ENCODE measurements around the gene FHL3.
"Not testable (repeated sequence)": the region's sequence is repeated elsewhere in the genome, so short reads cannot be mapped to it uniquely, and the experiment has no call there.

Gene FHL3

DNA sequence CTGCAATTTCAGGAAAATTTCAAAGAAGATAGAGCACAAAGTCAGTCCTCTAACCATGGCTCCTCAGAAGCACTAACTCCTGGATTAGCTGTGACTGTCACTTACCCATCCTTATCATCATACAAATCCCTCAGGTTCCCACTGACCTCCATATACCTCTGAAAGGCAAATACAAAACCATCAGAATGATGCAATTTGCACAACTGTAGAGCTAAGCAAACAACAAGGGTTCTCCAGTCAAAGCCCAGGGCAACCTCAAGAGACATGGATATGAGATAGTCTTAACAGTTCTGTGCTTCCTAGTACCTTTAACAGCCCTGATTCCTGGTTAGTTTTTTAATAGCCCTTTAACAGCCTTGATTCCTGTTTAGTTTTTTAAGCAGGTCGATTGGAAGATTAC is 17.6 kb downstream of the FHL3 start:
- no peak for DNase-seq (ENCODE audit: low spot score)

- DNase-seq (ENCODE audit: low spot score), result no peak
Measured at GRCh38 chr1:37983546-37983945, 21.8 kb downstream of the FHL3 start.

DNA sequence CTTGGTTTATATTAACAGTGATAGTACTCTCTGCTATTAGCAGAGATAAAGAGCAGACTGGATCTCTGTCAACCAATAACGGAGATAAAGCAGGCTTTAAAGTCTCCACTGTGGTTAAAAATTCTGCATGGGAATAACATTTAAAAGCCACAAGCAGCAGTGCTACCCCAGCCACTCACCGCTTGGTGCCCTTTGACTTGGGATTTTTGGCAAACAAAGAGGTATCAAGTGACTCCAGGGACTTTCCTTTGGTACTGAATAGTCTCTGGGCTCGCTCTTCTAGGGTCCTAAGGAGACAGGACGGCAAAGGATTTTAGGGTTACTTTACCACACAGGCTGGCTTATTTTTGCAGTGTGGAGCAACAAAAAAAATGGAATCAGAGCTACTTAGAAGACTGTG is 26.8 kb downstream of the FHL3 start:
- DNase-seq (ENCODE audit: low spot score), result no peak

GRCh38 chr1:37975083-37975482 is 30.2 kb downstream of the FHL3 start:
- peak; percentile 69 for DNase-seq (ENCODE audit: low spot score)

DNA sequence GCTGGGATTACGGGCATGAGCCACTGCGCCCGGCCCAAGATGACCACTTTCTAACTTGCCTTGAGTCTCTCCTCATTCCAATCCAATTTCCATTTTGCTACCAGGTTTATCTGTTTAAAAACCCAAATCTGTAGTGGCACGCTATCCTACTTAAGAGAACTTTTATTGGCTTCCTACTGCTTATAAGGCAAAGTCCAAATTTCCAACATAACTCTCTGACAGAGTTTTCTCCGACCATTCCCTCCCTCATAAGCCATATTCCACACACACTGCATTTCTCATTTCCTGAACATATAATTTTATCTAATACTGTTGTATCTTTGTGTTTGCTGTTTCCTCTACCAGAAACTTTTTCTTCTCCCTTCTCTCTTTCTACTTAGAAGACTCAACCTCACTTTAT is 30.7 kb downstream of the FHL3 start:
- no peak for DNase-seq (ENCODE audit: low spot score)

DNA sequence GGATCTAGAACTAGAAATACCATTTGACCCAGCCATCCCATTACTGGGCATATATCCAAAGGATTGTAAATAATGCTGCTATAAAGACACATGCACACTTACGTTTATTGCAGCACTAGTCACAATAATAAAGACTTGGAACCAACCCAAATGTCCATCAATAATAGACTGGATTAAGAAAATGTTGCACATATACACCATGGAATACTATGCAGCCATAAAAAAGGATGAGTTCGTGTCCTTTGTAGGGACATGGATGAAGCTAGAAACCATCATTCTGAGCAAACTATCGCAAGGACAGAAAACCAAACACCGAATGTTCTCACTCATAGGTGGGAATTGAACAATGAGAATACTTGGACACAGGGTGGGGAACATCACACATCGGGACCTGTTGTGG is 31.6 kb downstream of the FHL3 start:
- not testable (repeated sequence) for DNase-seq (ENCODE audit: low spot score)

DNA sequence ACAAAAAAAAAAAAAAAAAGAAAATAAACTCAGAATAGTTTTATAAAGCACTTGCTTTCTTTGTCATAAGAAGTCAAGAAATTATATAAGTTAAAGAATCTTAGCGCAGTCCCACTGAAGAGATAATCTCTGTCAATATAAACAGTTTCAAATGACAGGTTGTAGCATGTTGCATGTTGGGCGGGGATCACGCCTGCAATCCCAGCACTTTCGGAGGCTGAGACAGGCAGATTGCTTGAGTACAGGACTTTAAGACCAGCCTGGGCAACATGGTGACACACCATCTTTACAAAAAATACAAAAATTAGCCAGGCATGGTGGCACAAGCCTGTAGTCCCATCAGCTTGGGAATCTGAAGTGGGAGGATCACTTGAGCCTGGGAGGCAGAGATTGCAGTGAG is 40.0 kb downstream of the FHL3 start:
- DNase-seq (ENCODE audit: low spot score), result no peak

DNA sequence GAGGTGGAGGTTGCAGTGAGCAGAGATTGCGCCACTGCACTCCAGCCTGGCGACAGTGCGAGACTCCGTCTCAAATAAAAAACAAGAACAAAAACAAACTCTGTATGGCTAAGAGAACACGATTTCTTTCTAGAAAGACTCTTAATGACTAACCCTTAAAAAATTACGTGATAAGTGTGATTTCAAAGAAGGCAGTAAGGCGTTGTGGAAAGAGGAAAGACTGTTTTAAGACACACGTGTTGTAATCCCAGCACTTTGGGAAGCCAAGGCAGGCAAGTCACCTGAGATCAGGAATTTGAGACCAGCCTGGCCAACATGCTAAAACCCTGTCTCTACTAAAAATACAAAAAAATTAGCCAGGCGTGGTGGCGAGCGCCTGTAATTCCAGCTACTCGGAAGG is 41.2 kb downstream of the FHL3 start:
- not testable (repeated sequence) for DNase-seq (ENCODE audit: low spot score)

- peak; percentile 86 for DNase-seq (ENCODE audit: low spot score)
Measured at GRCh38 chr1:37958690-37959089, 46.6 kb downstream of the FHL3 start.

GRCh38 chr1:37955685-37956084 is 49.6 kb downstream of the FHL3 start:
- DNase-seq (ENCODE audit: low spot score), result no peak

DNA sequence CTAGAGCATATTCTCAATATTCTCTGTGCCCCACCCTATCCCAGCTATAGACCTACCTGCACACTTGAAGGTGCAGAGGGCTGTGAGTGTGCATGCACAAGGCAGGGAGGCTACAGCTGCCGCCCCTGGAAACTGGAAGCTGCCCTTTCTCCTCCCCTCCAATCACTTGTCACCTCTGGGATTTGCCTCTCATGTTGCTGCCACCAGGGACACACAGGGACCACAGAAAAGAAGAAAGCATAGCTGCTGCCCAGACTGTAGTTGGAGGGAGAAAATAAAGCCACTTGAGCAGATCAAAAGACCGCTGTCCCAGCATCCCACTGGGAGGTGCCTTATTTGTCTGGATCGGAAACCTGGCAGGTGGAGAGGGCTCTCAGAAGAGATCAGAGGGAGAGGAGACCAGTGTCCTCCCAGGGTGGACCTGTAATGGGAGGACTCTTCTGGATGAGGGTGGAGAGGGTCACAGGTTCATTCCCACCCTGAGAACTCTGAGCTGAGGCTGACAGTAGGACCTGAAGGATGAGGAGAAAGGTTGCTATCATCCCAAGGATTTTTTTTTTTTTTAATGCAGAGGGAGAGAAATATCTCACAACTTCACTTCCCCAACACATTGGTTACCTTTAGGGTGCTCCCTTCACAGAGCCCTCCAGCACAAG is 50.9 kb downstream of the FHL3 start:
- no peak for DNase-seq (ENCODE audit: low spot score)

DNA sequence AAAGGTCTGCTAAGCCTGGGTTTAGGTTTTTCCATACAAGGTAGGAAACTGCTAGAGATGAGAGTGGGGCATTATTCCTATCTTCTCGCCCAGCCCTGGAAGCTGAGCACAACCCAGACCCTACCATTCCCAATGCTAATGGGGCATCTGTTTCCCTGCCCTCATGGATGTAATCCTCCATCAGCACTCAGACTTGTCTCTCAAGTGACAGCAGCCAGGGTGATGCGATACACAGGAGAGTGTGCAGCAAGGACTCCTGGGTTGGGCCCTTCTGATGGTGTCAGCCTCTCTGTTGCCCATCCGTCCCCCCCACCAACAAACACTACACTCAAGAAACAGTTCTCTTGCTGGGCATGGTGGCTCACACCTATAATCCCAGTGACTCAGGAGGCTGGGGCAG is 52.6 kb downstream of the FHL3 start:
- DNase-seq (ENCODE audit: low spot score), result no peak

DNA sequence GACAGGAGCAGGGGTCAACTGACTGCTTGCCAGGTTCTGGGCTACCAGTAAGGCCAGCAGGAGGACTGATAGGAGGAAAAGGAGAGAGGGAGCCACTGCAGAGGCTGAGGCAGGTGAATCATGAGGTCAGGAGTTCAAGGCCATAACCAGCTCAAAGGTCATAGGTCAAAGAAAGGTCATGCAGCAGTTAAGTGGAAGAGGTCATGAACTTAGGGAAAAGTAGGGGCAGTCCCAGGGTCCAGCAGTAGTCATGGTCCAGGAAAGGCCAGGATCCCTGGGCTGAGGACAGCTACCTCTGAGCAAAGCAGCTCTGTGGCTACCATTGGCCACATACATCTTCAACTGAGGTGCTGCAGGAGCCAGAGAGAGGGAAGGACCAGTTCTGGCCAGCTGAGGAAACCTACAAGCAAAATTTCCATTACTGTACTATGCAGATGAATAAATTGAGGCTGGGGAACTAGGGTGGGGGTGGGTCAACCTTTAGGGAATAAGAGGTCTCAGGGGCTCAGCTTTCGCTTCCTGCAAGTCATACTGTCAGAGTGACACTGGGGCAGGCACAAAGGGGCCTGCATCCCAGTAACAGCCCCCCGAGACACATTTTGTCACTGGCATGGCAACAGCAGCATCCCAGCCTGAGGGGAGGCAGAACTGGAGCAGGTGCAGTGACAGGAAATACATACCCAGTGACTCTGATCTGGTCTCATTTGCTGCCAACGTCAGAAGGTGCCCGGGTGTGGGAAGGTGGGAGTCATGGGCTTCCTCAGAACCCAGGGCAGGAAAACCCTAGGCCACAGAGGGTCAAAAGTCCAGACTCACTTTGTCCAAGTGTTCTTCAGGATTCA is 53.3 kb downstream of the FHL3 start:
- no peak for DNase-seq (ENCODE audit: low spot score)

DNA sequence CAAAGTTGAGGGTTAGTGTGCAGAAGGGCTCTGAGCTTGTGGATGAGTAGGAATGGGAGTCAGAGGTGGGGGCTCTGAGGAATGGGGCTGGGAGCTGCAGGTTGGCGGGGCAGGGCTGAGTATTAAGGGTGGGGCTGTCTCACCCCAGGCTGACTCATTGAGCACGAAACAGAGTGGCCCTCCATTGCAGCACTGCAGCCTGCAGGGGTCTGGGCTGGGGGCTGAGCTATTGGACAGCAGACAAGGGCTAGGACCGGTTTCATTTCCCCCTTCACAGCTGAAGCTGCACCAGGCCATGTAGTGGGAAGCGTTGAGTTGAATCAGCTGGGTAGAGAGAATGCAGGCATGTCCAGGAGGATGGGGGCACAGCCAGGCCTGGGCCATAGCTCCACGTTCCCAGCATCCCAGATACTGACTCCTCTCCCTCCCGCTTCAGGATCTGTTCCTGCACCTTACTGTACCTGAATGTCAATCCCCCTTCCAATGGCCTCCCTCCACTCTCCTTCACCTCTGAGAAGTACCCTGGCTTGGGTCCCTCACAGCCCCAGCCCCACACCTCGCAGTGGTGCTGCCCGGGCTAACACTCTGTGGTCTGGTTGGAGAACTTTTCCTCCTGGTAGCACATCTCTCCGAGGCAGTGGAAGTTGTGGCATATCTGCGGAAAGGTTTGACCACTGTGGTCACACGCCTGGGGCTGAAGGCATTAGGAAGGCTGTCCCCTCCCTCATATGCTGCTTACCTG is 54.1 kb downstream of the FHL3 start:
- no peak for DNase-seq (ENCODE audit: low spot score)

- DNase-seq (ENCODE audit: low spot score), result no peak
Measured at GRCh38 chr1:37949524-37950152, 55.7 kb downstream of the FHL3 start.

- DNase-seq (ENCODE audit: low spot score), result no peak
Measured at GRCh38 chr1:37948841-37949240, 56.5 kb downstream of the FHL3 start.

- DNase-seq (ENCODE audit: low spot score), result no peak
Measured at GRCh38 chr1:37948166-37948565, 57.1 kb downstream of the FHL3 start.

DNA sequence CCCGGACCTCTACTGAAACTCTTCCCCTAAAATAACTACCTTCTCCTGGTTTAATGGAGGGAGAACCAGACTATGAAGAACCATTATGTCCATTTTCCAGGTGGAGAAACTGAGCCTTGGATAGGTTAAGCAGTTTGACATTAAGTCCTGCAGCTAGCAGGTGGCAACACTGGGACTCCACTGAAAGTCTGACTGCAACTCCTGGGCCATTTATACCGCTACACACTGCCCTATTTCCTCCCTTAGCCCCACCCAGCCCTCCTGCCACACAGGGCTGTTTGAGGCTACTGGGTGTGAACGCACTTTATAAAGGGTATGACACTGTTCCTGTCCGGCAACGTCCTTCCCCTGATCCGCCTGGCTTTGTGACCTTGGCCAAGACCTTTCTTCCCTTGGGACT is 58.0 kb downstream of the FHL3 start:
- no peak for DNase-seq (ENCODE audit: low spot score)
